Ovary (tissue), 3 donors: ENCODE results near the gene CD300H.

Source experiments
- POLR2A ChIP-seq: fragments of 450-650 bp; IDR thresholded peaks from one replicate; pipeline ENCODE4 v1.6.1; 2017; ENCODE audit warnings: antibody characterized with exemption, mild to moderate bottlenecking, moderate library complexity
- TF ChIP-seq, protein P1 (sequence below), 3 donors: fragments of 450-650 bp in 2 of 3; fragments of 200-600 bp in 1 of 3; IDR thresholded peaks; one replicate each; pipeline versions ENCODE4 v1.5.1 to v1.8.0; 2016 to 2022; ENCODE audit warnings: antibody characterized with exemption in 3 of 3, mild to moderate bottlenecking in 1 of 3
- donor health status: DM: no; HTN: no; CAD: no.

DNA sequence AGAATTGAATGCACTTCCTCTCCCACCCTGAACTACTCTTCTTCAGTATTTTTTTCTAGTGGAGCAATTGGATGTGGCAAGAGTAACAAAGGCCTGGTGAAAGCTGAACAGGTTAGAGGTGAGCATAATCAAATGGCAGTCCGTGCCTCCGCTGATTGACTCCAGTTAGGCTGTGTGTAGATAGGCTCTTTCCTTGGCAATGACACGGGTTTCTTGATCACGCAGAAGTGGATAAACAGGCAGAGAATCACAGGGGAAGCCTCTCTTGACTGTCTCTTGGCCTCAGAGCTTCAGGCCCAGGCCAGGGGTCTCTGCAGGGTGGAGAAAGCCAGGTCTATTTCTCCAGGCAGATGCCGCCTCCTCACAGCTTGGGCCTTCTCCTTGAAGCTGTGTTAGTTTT lies 40.2 kb downstream of the CD300H start:
- TF ChIP-seq, protein P1, sequence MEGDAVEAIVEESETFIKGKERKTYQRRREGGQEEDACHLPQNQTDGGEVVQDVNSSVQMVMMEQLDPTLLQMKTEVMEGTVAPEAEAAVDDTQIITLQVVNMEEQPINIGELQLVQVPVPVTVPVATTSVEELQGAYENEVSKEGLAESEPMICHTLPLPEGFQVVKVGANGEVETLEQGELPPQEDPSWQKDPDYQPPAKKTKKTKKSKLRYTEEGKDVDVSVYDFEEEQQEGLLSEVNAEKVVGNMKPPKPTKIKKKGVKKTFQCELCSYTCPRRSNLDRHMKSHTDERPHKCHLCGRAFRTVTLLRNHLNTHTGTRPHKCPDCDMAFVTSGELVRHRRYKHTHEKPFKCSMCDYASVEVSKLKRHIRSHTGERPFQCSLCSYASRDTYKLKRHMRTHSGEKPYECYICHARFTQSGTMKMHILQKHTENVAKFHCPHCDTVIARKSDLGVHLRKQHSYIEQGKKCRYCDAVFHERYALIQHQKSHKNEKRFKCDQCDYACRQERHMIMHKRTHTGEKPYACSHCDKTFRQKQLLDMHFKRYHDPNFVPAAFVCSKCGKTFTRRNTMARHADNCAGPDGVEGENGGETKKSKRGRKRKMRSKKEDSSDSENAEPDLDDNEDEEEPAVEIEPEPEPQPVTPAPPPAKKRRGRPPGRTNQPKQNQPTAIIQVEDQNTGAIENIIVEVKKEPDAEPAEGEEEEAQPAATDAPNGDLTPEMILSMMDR (IDR thresholded peaks at IDR 0.05): no peak
- TF ChIP-seq POLR2A: no peak
